GM12878 (cell line): ENCODE results near the gene RCBTB2. TPM values are rescaled to one million over a fixed set of nuclear protein-coding genes. Genes with fewer than 3 reads are reported as not detected.

Experiments used
- ATAC-seq: fragments of 200-7000 bp; cut with Tn5 transposase; 3 replicates; pipeline ENCODE4 v1.9.1; 2020; ENCODE audit warnings: mild to moderate bottlenecking, moderate library complexity
- BruUV-seq: library from RNA; stranded (reverse); fragments of 400-500 nt; replicated peaks from 2 replicates; lab custom pipeline; 2021; lab: Mats Ljungman, UMichigan
- CTCF ChIA-PET: fragments of 300-600 bp; sonication (Branson Sonifier 250); formaldehyde crosslinking; extraction: SDS; loops from one replicate; lab custom pipeline; 2021; ENCODE audit warnings: inconsistent platforms; lab: Yijun Ruan, JAX
- POLR2A ChIA-PET: fragments of 350-600 bp; formaldehyde crosslinking; extraction: SDS; loops from one replicate; lab custom pipeline; 2021; ENCODE audit warnings: inconsistent platforms; lab: Charles Lee
- RAD21 ChIA-PET: fragments of 300-600 bp; sonication (Branson Sonifier 250); formaldehyde crosslinking; loops from one replicate; lab custom pipeline; 2023; ENCODE audit warnings: antibody characterized with exemption; ENCODE audit not compliant: unreplicated experiment; lab: Charles Lee
- SMC1A ChIA-PET: fragments of 300-600 bp; sonication (Branson Sonifier 250); formaldehyde crosslinking; loops from one replicate; lab custom pipeline; 2023; ENCODE audit not compliant: unreplicated experiment, uncharacterized antibody; lab: Charles Lee
- DNase-seq: peaks from one replicate; pipeline ENCODE4 v3.0.0-alpha.2; 2011; ENCODE audit warnings: low read depth, low spot score
- FAIRE-seq: peaks from 3 replicates; lab custom pipeline; 2011; peaks lifted over from hg19 to GRCh38; lab: Jason Lieb, UNC
- H2AFZ ChIP-seq: 2 replicates; pipeline ENCODE4 v1.6.0; 2011; ENCODE audit warnings: low read depth, low read length, control low read depth; ENCODE audit not compliant: control insufficient read depth
- H3K27ac ChIP-seq: 2 replicates; pipeline ENCODE4 v1.5.1; 2011; ENCODE audit warnings: control low read depth; ENCODE audit not compliant: control insufficient read depth, insufficient read depth
- H3K27me3 ChIP-seq, 2 experiments: replicated peaks in 1 of 2; 2 replicates each; pipeline versions ENCODE4 v1.6.0 to v1.6.1; 2011; ENCODE audit warnings: low read length in 1 of 2; ENCODE audit not compliant: control insufficient read depth in 2 of 2, insufficient read depth in 2 of 2
- H3K36me3 ChIP-seq, 2 experiments: 2 replicates each; pipeline ENCODE4 v1.5.1; 2011; ENCODE audit warnings: low read length in 1 of 2; ENCODE audit not compliant: control insufficient read depth in 2 of 2, insufficient read depth in 2 of 2
- H3K4me1 ChIP-seq: 2 replicates; pipeline ENCODE4 v1.6.1; 2011; ENCODE audit warnings: mild to moderate bottlenecking, low read length, moderate library complexity, mixed read lengths; ENCODE audit not compliant: control insufficient read depth, insufficient read depth
- H3K4me2 ChIP-seq: 2 replicates; pipeline ENCODE4 v1.6.0; 2011; ENCODE audit warnings: control low read depth; ENCODE audit not compliant: control insufficient read depth, insufficient read depth
- H3K4me3 ChIP-seq: fragments of 200-600 bp; sonication (generic); 2 replicates; pipeline ENCODE4 v1.5.1; 2016
- H3K79me2 ChIP-seq: 2 replicates; pipeline ENCODE4 v1.6.0; 2011; ENCODE audit warnings: low read length; ENCODE audit not compliant: control insufficient read depth, insufficient read depth
- H3K9ac ChIP-seq: 2 replicates; pipeline ENCODE4 v1.8.0; 2011; ENCODE audit warnings: low read length, control low read depth, mixed read lengths; ENCODE audit not compliant: control insufficient read depth, insufficient read depth
- H3K9me3 ChIP-seq: replicated peaks from 3 replicates; pipeline ENCODE4 v1.5.1; 2011; ENCODE audit warnings: mild to moderate bottlenecking, low read length; ENCODE audit not compliant: control insufficient read depth, insufficient read depth
- H4K20me1 ChIP-seq: 2 replicates; pipeline ENCODE4 v1.6.0; 2011; ENCODE audit not compliant: control insufficient read depth, insufficient read depth
- CHD4 ChIP-seq: fragments of 200-600 bp; sonication (generic); IDR thresholded peaks from 2 replicates; pipeline ENCODE4 v1.6.1; 2016; ENCODE audit warnings: mild to moderate bottlenecking
- JUND ChIP-seq: IDR thresholded peaks from 2 replicates; pipeline ENCODE4 v1.6.1; 2012; ENCODE audit warnings: low read depth, mild to moderate bottlenecking, low read length, improper control_type of control experiment, moderate library complexity
- LARP7 ChIP-seq: fragments of 450-650 bp; IDR thresholded peaks from 2 replicates; pipeline ENCODE4 v1.6.1; 2017; ENCODE audit warnings: mild to moderate bottlenecking
- MXI1 ChIP-seq: fragments of 150-350 bp; IDR thresholded peaks from 2 replicates; pipeline ENCODE4 v1.6.1; 2011; ENCODE audit warnings: low read depth, mild to moderate bottlenecking, inconsistent platforms, low read length, improper control_type of control experiment
- PAX5 ChIP-seq: IDR thresholded peaks from 2 replicates; pipeline ENCODE4 v1.6.1; 2011; ENCODE audit warnings: low read depth, low read length, borderline replicate concordance
- SPI1 ChIP-seq: IDR thresholded peaks from 2 replicates; pipeline ENCODE4 v1.6.1; 2011; ENCODE audit warnings: low read depth, mild to moderate bottlenecking, low read length, moderate library complexity, borderline replicate concordance; ENCODE audit not compliant: insufficient read depth
- WGBS: methylation state at CpG from one replicate; pipeline ENCODE4 v1.1.6; 2016; ENCODE audit warnings: low lambda C conversion rate; ENCODE audit not compliant: insufficient replicate concordance, insufficient coverage; ENCODE audit errors: missing lambda C conversion rate; 5-methylcytosine and 5-hydroxymethylcytosine counted together
- in situ Hi-C: fragments of 300-500 bp; cut with MboI; formaldehyde crosslinking; loops from 9 replicates; pipeline ENCODE4 v1.14.3; 2018; ENCODE audit warnings: mixed read lengths
- intact Hi-C: fragments of 100-400 bp; cut with micrococcal nuclease; formaldehyde crosslinking; loops from one replicate; pipeline ENCODE4 v1.14.2; 2022; ENCODE audit not compliant: unreplicated experiment
- polyA plus RNA-seq, 11 experiments: library from polyadenylated mRNA; depleted of rRNA in 4 of 11; unstranded in 6 of 11; stranded (reverse) in 5 of 11; fragments of >200 nt; fragmentation: Nextera tagmentation in 4 of 11; fragmentation: Illumina TruSeq in 1 of 11; extraction: Ambion mirVana in 4 of 11; extraction: Trizol in 1 of 11; gene quantifications; 1 replicate in 1 of 11; 2 replicates in 10 of 11; pipeline versions ENCODE4 v1.2.1 to v1.2.3, GENCODE V29; 2011 to 2016; ENCODE audit warnings: inconsistent platforms in 2 of 11, missing spikeins in 2 of 11, low read depth in 1 of 11
- total RNA-seq, 4 experiments: library from RNA; depleted of rRNA in 3 of 4; stranded (reverse); fragments of >200 nt in 3 of 4; fragmentation: Illumina TruSeq in 1 of 4; extraction: Trizol in 1 of 4; gene quantifications; 2 replicates each; pipeline versions ENCODE4 v1.2.1 to v1.2.3, GENCODE V29; 2013 to 2021
- TF ChIP-seq, protein P1 (sequence below): fragments of 450-650 bp; IDR thresholded peaks from 2 replicates; pipeline ENCODE4 v1.6.1; 2017; ENCODE audit warnings: mild to moderate bottlenecking
- TF ChIP-seq, protein P2 (sequence below): fragments of 450-650 bp; IDR thresholded peaks from 2 replicates; pipeline ENCODE4 v1.6.1; 2018; ENCODE audit warnings: borderline replicate concordance, mild to moderate bottlenecking; ENCODE audit not compliant: partially characterized antibody

The RCBTB2 gene
- total and polyA plus RNA-seq, 10 of the 15 experiments (the other 5 are each of a cell fraction or from before 2014, with no cell fraction given) = 5.0 to 16.0 (median 8.5) TPM

DNA sequence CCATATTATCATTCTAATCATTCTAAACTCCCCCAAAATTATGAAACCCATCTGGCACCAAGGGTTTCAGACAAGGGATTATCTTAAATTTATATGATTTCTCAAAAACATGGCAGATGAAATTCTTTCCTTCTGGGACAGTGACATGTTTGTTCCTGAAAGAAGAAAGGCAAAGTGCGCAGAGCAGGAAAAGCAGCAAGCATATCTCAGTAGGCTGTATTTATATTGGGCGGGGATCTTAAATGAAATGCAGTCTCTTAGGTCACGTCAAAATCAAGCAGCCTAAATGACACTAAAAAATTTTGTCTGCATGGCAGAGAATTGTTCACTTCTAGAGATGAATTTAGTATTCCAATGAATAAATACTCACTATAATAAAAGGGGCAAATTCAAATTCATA, 49.3 kb downstream of the RCBTB2 start:
- H3K9me3 ChIP-seq = no peaks in the 10 kb centered on the region; the same call in 1 of the 3 replicates
- ChIA-PET CTCF (interaction anchor here (0.7 kb wide), 1 partner anchor 22 kb away, joined by 3 read pairs; no protein-coding TSS in a partner anchor), POLR2A (no interaction called here), RAD21 (no interaction called here), SMC1A (interaction anchor here (1.4 kb wide), 1 partner anchor 29 kb away, joined by 3 read pairs; no protein-coding TSS in a partner anchor)
- no peak overlapping the region for H3K27ac ChIP-seq
- no peak for DNase-seq
- BruUV-seq = no TSS peak
- in situ Hi-C loops (no loop called here), intact Hi-C loops (no loop called here)
- no peak for ATAC-seq
- no peaks in the 10 kb centered on the region for H4K20me1 ChIP-seq
- peaks cover 15% of the 10 kb centered on the region; the same call in 1 of the 2 replicates for H3K4me1 ChIP-seq
- no peak overlapping the region for H3K9ac ChIP-seq
- no peaks in the 10 kb centered on the region for H3K27me3 ChIP-seq
- H3K36me3 ChIP-seq = peaks cover 0 to 10% of the 10 kb centered on the region in 2 experiments; a peak in 2 of 4 replicates
- H3K79me2 ChIP-seq = peaks cover 6% of the 10 kb centered on the region
- no peak for FAIRE-seq
- H2AFZ ChIP-seq = no peak overlapping the region
- H3K4me2 ChIP-seq = no peak overlapping the region
- H3K4me3 ChIP-seq = no peak overlapping the region
- no peak for TF ChIP-seq SPI1
- TF ChIP-seq, protein P1, sequence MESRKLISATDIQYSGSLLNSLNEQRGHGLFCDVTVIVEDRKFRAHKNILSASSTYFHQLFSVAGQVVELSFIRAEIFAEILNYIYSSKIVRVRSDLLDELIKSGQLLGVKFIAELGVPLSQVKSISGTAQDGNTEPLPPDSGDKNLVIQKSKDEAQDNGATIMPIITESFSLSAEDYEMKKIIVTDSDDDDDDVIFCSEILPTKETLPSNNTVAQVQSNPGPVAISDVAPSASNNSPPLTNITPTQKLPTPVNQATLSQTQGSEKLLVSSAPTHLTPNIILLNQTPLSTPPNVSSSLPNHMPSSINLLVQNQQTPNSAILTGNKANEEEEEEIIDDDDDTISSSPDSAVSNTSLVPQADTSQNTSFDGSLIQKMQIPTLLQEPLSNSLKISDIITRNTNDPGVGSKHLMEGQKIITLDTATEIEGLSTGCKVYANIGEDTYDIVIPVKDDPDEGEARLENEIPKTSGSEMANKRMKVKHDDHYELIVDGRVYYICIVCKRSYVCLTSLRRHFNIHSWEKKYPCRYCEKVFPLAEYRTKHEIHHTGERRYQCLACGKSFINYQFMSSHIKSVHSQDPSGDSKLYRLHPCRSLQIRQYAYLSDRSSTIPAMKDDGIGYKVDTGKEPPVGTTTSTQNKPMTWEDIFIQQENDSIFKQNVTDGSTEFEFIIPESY = no peak
- no peak for TF ChIP-seq PAX5
- TF ChIP-seq LARP7 = no peak
- no peak for TF ChIP-seq JUND
- TF ChIP-seq, protein P2, sequence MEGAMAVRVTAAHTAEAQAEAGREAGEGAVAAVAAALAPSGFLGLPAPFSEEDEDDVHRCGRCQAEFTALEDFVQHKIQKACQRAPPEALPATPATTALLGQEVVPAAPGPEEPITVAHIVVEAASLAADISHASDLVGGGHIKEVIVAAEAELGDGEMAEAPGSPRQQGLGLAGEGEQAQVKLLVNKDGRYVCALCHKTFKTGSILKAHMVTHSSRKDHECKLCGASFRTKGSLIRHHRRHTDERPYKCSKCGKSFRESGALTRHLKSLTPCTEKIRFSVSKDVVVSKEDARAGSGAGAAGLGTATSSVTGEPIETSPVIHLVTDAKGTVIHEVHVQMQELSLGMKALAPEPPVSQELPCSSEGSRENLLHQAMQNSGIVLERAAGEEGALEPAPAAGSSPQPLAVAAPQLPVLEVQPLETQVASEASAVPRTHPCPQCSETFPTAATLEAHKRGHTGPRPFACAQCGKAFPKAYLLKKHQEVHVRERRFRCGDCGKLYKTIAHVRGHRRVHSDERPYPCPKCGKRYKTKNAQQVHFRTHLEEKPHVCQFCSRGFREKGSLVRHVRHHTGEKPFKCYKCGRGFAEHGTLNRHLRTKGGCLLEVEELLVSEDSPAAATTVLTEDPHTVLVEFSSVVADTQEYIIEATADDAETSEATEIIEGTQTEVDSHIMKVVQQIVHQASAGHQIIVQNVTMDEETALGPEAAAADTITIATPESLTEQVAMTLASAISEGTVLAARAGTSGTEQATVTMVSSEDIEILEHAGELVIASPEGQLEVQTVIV = no peak
- TF ChIP-seq MXI1 = no peak
- no peak for TF ChIP-seq CHD4
- TF ChIP-seq, all 136 proteins: peak for 0
- 100% methylated on average over 3 of the region's 3 CpGs for WGBS
